Measurements from ENCODE around the gene SRRM4.

GRCh38 chr12:118979763-118980406, 1.5 kb upstream of the SRRM4 start:
- TF ChIP-seq CTCF (IDR thresholded peaks at IDR 0.05; ENCODE audit: poor library complexity, severe bottlenecking) (peak; percentile 94), EP300 (conservative IDR thresholded peaks at IDR 0.05; ENCODE audit: poor library complexity, severe bottlenecking) (peak; percentile 33), TAF1 (IDR thresholded peaks at IDR 0.05; ENCODE audit: low read depth) (peak; percentile 44), SMC3 (conservative IDR thresholded peaks at IDR 0.05; ENCODE audit: poor library complexity) (peak; percentile 87), POLR2AphosphoS5 (IDR thresholded peaks at IDR 0.05) (peak; percentile 74)
